ENCODE measurements around the gene MOCS3. TPM values are rescaled to one million over a fixed set of nuclear protein-coding genes. Genes with fewer than 3 reads are reported as not detected.
"Not testable (repeated sequence)": the region's sequence is repeated elsewhere in the genome, so short reads cannot be mapped to it uniquely, and the experiment has no call there.

The MOCS3 gene
- total RNA-seq, 2 experiments from 2014 or later: 7.2 to 8.1 TPM

- POLR2A ChIA-PET: no interaction called here
- CTCF ChIA-PET: no interaction called here
Measured at GRCh38 chr20:50975701-50976330, 17.2 kb downstream of the MOCS3 start.

GRCh38 chr20:50977066-50978021 lies 18.7 kb downstream of the MOCS3 start:
- POLR2A ChIA-PET: no interaction called here
- CTCF ChIA-PET: interaction anchor here (1.2 kb wide), 1 partner anchor 10 kb away, joined by 4 read pairs; no protein-coding TSS in a partner anchor

DNA sequence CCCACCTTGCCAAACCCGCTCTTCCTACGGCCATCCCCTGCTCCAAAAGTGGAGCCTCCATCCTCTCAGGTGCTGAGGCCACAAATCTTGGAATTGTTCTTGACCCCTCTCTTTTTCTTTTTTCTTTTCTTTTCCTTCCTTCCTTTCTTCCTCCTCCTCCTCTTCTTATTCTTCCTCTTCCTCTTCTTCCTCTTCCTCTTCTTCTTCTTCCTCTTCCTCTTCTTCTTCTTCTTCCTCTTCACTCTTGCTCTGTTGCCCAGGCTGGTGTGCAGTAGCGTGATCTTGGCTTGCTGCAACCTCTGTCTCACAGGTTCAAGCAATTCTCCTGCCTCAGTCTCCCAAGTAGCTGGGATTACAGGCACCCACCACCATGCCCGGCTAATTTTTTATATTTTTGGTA lies 19.9 kb downstream of the MOCS3 start:
- POLR2A ChIA-PET: interaction anchor here (0.6 kb wide), 2 partner anchors 315 to 638 kb away, joined by 3 to 4 read pairs; no protein-coding TSS in a partner anchor
- CTCF ChIA-PET: not testable (repeated sequence)

DNA sequence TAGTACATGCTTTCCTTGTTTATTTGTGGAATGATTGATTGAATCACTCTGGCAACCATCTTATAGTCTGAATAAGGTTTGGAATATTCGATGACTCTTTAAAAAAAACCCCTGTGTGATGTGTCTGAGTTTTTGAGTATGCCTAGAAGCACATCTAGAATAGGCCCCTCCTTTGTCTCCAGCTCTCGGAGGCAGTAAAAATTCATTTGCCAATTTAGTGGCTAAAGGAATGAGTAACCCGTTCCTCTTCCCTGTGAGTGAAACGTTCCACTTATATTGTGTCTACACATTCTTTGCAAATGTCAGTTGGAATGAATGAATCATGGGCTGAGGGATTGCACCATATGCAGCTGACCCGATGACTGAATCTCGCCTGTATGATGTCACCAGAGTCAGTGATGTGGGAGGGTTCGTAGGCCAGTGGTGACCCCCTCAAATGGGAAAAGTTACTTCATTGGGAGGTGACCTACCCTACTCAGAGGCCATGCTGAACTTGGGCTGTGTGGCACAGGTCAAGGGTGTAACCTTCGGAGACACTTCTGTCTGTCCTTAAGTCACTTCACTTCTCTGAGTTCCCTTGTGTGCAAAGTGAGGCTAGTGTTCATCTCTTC lies 21.6 kb downstream of the MOCS3 start:
- ChIA-PET CTCF (interaction anchor here (0.5 to 3.0 kb wide), 8 partner anchors 13 to 378 kb away, joined by 3 to 12 read pairs (median 5); partner anchors contain the start of gene BCAS4), POLR2A (interaction anchor here (1.3 kb wide), 1 partner anchor 22 kb away, joined by 4 read pairs; the partner anchor contains the start of gene DPM1)

- CTCF ChIA-PET: interaction anchor here (0.7 to 3.4 kb wide), 16 partner anchors 8 to 391 kb away, joined by 3 to 25 read pairs (median 3); partner anchors contain the start of genes BCAS4, DPM1 and MOCS3
- POLR2A ChIA-PET: interaction anchor here (0.6 to 1.5 kb wide), 3 partner anchors 23 to 560 kb away, joined by 3 to 4 read pairs (median 3); partner anchors contain the start of genes BCAS4 and DPM1
Measured at GRCh38 chr20:50980851-50981713, 22.5 kb downstream of the MOCS3 start.

- CTCF ChIA-PET: interaction anchor here (0.7 to 3.4 kb wide), 14 partner anchors 8 to 390 kb away, joined by 3 to 25 read pairs (median 4); partner anchors contain the start of genes BCAS4, DPM1 and MOCS3
- POLR2A ChIA-PET: interaction anchor here (0.6 to 1.5 kb wide), 2 partner anchors 187 to 559 kb away, joined by 3 read pairs; partner anchors contain the start of gene BCAS4
Measured at GRCh38 chr20:50981714-50982048, 23.1 kb downstream of the MOCS3 start.

DNA sequence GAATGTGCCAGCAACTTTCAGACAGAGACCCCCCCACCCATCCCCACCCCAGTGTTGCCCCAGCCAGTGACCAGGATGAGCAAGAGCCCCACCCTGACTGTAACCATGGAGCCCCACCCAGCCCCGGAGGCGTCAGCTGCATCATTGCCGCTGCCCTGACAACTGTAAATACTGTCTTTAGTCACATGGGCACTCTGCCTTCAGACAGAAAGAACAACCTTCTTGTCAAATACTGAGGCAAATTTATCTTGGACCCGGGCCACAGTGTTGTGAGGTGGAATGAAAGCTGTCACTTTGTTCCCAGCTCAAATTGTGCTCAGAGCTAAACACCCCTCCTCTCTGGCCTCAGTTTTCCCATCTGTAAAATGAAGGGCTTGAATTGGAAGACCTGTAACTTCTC lies 23.7 kb downstream of the MOCS3 start:
- POLR2A ChIA-PET: interaction anchor here (1.5 kb wide), 1 partner anchor 187 kb away, joined by 3 read pairs; the partner anchor contains the start of gene BCAS4
- CTCF ChIA-PET: interaction anchor here (1.4 to 3.4 kb wide), 5 partner anchors 11 to 324 kb away, joined by 3 to 25 read pairs (median 7); partner anchors contain the start of gene BCAS4

DNA sequence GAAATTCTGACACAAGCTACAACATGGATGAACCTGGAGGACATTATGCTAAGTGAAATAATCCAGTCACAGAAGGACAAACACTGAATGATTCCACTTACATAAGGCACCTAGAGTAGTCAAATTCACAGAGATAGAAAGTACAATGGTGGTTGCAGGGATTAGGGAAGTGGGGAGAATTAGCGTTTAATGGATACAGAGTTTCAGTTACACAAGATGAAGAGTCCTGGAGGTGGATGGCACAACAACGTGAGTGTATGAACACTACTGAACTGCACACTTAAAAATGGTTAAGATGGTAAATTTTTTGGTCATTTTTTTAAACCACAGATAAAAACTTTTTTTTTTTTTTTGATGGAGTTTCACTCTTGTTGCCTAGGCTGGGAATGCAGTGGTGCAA lies 24.7 kb downstream of the MOCS3 start:
- ChIA-PET CTCF (interaction anchor here (0.7 to 3.4 kb wide), 3 partner anchors 47 to 942 kb away, joined by 3 to 25 read pairs (median 4); no protein-coding TSS in a partner anchor), POLR2A (no interaction called here)

DNA sequence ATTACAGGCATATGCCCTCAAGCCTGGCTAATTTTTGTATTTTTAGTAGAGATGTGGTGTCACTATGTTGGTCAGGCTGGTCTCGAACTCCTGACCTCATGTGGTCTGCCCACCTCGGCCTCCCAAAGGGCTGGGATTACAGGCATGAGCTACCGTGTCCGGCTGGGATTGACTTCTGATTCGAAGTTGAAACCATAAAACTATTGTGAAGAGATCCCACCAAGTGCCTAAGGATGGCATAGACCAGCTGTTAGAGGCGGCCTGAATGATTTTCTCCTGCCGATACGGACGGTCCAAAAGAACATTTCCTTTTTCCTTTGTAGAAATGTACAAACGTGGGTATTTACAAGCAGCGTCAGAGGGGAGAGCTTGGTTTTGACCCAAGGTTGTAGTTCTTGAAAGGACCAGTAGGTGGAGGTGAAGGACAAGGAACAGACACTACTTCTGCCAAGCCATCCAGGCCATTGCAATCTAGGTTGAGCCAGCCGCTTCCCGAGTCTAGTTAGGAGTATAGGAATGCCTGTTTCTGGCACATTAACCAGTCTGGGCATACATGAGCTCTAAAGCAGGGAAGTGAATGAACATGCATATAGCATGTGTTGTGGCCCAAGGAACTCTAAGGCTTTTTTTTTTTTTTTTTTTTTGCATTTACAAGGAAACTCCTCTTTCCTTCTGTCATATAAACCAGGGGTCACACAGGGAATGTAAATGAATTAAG lies 29.0 kb downstream of the MOCS3 start:
- POLR2A ChIA-PET: no interaction called here
- CTCF ChIA-PET: interaction anchor here (0.6 to 9.3 kb wide), 31 partner anchors 8 to 1204 kb away, joined by 3 to 105 read pairs (median 4); partner anchors contain the start of genes BCAS4 and ZFP64

DNA sequence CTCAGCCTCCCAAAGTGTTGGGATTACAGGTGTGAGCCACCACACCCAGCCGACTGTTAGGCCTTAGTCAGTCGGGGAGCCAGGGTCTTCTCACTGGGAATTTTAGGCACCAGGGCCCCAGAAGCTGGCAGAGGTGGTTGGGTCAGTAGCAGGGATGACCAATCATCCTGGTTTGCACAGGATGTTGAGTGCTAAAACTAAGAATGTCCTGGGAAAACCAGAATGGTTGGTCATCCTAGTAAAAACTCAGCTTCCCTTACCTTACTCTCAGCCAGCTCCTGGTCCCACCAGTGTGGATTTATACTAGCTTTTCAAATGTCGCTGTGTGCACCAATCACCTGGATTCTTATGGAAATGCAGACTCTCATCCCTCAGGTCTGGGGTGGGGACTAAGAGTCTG lies 32.5 kb downstream of the MOCS3 start:
- ChIA-PET CTCF (interaction anchor here (4.6 to 9.3 kb wide), 2 partner anchors 315 to 335 kb away, joined by 18 to 105 read pairs; no protein-coding TSS in a partner anchor), POLR2A (interaction anchor here (0.7 kb wide), 1 partner anchor 333 kb away, joined by 11 read pairs; no protein-coding TSS in a partner anchor)

DNA sequence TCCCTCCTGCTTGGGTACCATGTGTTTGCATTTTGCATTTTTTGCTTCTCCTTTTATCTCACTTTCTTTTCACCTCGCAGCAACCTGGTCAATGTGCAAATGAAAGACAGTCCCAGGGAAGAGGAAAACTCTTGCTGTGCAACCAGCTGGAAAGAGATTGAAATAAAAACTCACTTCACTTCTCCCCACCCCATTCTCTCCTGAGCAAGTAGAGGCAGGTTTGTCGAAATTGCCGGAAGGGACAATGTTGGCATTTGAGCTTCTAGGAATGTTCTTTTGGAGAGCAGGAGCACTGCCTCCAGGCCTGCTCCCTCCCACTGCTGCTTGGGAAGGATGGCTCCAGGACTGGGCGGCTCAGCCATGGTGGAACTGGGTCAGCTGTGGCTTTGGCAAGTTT lies 33.7 kb downstream of the MOCS3 start:
- CTCF ChIA-PET: interaction anchor here (0.6 to 9.3 kb wide), 13 partner anchors 11 to 395 kb away, joined by 3 to 105 read pairs (median 3); partner anchors contain the start of gene BCAS4
- POLR2A ChIA-PET: no interaction called here

- ChIA-PET CTCF (interaction anchor here (0.6 to 9.3 kb wide), 15 partner anchors 11 to 394 kb away, joined by 3 to 105 read pairs (median 3); partner anchors contain the start of gene BCAS4), POLR2A (no interaction called here)
Measured at GRCh38 chr20:50992733-50993457, 34.3 kb downstream of the MOCS3 start.

DNA sequence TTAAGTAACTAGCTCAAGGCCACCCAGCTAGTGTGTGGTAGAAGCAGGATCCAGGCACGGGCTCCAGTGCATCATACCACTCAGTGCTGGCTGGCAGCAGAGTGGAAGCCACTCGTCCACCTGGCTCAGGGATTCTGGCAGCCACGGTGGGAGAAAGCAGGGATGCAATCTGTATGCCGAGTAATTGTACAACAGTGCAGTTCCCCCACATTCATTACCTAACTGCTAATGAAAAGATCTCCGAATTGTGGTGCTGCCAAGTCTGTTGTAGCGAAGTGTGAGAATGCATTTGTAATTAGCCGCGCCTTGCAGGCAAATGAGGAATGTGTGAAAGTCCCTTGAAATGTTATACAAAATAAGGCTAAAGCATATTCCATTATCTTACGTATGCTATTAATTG lies 35.3 kb downstream of the MOCS3 start:
- POLR2A ChIA-PET: no interaction called here
- CTCF ChIA-PET: interaction anchor here (2.6 to 9.3 kb wide), 3 partner anchors 12 to 332 kb away, joined by 12 to 105 read pairs (median 18); no protein-coding TSS in a partner anchor

GRCh38 chr20:50995506-50995905 lies 36.9 kb downstream of the MOCS3 start:
- POLR2A ChIA-PET: no interaction called here
- CTCF ChIA-PET: interaction anchor here (0.7 to 1.0 kb wide), 3 partner anchors 8 to 282 kb away, joined by 3 to 5 read pairs (median 3); no protein-coding TSS in a partner anchor

DNA sequence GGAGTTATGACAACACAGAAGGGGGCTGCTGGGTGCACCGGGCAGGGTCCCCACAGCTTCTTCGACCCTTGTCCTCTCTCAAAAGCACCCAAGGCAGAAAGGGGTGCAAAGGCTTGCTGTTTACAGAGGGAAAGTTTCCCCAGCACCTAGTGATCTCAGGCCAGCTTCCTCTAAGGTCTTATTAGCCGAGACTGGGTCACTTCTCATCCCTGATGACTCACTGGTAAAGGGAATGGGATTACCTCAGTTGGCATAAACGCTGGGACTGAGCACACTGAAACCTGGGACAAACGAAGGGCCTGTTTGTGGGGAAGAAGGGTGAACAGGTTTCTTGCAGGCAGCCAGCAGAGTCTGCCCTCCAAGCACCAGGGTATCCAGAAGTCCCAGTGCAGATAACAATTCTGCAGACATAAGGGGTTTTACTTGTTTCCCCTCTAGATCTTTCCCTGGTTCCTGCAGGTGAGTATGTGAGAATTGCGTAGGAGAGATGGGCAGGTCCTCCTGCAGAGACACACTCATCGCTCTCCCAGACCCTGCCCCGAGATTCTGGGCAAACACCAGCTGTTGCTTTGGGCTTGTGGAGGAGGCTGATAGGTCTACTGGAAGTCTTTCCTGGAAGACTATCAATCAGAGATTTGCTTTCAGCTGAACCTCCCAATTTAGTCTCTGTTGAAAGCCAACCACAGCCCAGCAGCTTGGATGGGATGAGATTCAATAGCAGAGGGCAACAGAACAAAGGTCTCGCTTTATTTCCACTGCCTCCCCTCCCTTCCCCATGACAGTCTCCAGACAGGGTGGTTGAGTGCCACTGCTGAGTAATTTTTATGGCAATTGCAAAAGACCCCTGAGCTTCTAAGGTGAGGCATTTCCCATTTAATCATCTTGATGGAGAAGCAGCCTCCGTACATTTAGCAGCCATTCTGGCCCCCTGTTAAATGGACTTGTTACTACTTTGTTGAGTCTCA lies 38.6 kb downstream of the MOCS3 start:
- ChIA-PET POLR2A (no interaction called here), CTCF (interaction anchor here (1.2 to 2.0 kb wide), 2 partner anchors 9 to 19 kb away, joined by 3 to 6 read pairs; no protein-coding TSS in a partner anchor)

All from activated CD8-positive, alpha-beta memory T cell treated with anti-CD3 and anti-CD28 coated beads for 36 hours (primary cell).